Measurements from ENCODE around the gene SCARB1. TPM values are rescaled to one million over a fixed set of nuclear protein-coding genes. Genes with fewer than 3 reads are reported as not detected.
"Not testable (repeated sequence)": the region's sequence is repeated elsewhere in the genome, so short reads cannot be mapped to it uniquely, and the experiment has no call there.

SCARB1 gene
- polyA plus RNA-seq, 4 donors, result 19.4 to 22.7 (median 19.8) TPM

GRCh38 chr12:124884587-124885438, 21.1 kb upstream of the SCARB1 start:
- DNase-seq (ENCODE audit: low read depth in 4 of 4, low spot score in 3 of 4), result no peak

GRCh38 chr12:124883263-124884130, 19.8 kb upstream of the SCARB1 start:
- DNase-seq (ENCODE audit: low read depth in 4 of 4, low spot score in 3 of 4), result no peak

- no peak for DNase-seq (ENCODE audit: low read depth in 4 of 4, low spot score in 3 of 4)
These were observed 17.5 kb upstream of the SCARB1 start for GRCh38 chr12:124881123-124881522.

- DNase-seq (ENCODE audit: low read depth in 4 of 4, low spot score in 3 of 4), result not testable (repeated sequence)
These were observed 16.7 kb upstream of the SCARB1 start for GRCh38 chr12:124880335-124880734.

- DNase-seq (ENCODE audit: low read depth in 4 of 4, low spot score in 3 of 4), result no peak
These were observed 15.3 kb upstream of the SCARB1 start for GRCh38 chr12:124878795-124879516.

GRCh38 chr12:124877423-124877822, 13.8 kb upstream of the SCARB1 start:
- no peak for DNase-seq (ENCODE audit: low read depth in 4 of 4, low spot score in 3 of 4)

GRCh38 chr12:124876171-124876570, 12.5 kb upstream of the SCARB1 start:
- DNase-seq (ENCODE audit: low read depth in 4 of 4, low spot score in 3 of 4), result no peak

- no peak for DNase-seq (ENCODE audit: low read depth in 4 of 4, low spot score in 3 of 4)
These were observed 12.1 kb upstream of the SCARB1 start for GRCh38 chr12:124875803-124876132.

- DNase-seq (ENCODE audit: low read depth in 4 of 4, low spot score in 3 of 4), result no peak
These were observed 11.5 kb upstream of the SCARB1 start for GRCh38 chr12:124874988-124875802.

GRCh38 chr12:124874188-124874587, 10.5 kb upstream of the SCARB1 start:
- no peak for DNase-seq (ENCODE audit: low read depth in 4 of 4, low spot score in 3 of 4)

GRCh38 chr12:124872068-124872719, 8.5 kb upstream of the SCARB1 start:
- DNase-seq (ENCODE audit: low read depth in 4 of 4, low spot score in 3 of 4), result no peak

- no peak for DNase-seq (ENCODE audit: low read depth in 4 of 4, low spot score in 3 of 4)
These were observed 7.6 kb upstream of the SCARB1 start for GRCh38 chr12:124871297-124871696.

GRCh38 chr12:124870515-124870914, 6.9 kb upstream of the SCARB1 start:
- DNase-seq (ENCODE audit: low read depth in 4 of 4, low spot score in 3 of 4), result no peak

GRCh38 chr12:124869059-124869665, 5.5 kb upstream of the SCARB1 start:
- DNase-seq (ENCODE audit: low read depth in 4 of 4, low spot score in 3 of 4), result no peak

- DNase-seq (ENCODE audit: low read depth in 4 of 4, low spot score in 3 of 4), result no peak
These were observed 4.8 kb upstream of the SCARB1 start for GRCh38 chr12:124868252-124869058.

GRCh38 chr12:124867401-124867930, 3.8 kb upstream of the SCARB1 start:
- no peak for DNase-seq (ENCODE audit: low read depth in 4 of 4, low spot score in 3 of 4)

GRCh38 chr12:124866883-124867400, 3.3 kb upstream of the SCARB1 start:
- DNase-seq (ENCODE audit: low read depth in 4 of 4, low spot score in 3 of 4), result no peak
